NCI-H1694 (cell line): ENCODE results near the gene RFC3.
"Not testable (repeated sequence)": the region's sequence is repeated elsewhere in the genome, so short reads cannot be mapped to it uniquely, and the experiment has no call there.

ENCODE experiments used
- DNase-seq: peaks from one replicate; lab custom pipeline; 2025; lab: John Stamatoyannopoulos, UW

The RFC3 gene

DNA sequence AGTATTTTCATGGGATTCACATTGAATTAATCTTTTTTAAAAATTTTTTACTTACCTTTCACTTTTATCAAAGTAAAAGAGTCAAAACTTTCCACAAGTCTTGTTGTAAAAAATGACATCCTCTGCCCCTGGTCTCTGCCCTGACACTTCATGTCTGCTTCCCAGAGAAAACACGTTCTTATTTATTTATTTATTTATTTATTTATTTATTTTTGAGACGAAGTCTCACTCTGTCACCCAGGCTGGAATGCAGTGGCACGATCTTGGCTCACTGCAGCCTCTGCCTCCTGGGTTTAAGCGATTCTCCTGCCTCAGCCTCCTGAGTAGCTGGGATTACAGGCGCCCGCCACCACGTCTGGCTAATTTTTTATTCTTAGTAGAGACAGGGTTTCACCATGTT is 5.1 kb upstream of the RFC3 start:
- not testable (repeated sequence) for DNase-seq

DNA sequence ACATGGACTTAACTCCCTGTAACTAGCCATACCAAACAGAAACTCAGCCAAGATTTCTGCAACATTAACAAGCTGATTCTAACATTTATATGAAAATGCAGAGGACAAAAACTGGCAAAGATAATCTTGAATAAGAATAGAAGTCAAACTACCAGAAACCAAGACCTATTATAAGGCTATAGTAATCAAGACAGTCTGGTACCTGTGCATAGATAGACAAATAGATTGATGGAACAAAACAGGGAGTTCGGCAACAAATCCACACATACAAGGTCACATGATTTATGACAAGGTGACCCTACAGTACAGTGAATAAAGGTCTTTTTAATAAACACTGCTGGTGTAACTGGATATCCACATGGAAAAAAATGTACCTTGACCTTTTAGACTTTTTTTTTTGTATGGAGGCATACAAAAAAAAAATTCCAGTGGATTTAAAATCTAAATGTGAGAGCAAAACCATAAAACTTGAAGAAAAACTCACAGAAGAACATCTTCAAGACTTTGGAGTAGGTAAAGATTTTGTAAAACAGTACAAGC is 2.9 kb upstream of the RFC3 start:
- no peak for DNase-seq

DNA sequence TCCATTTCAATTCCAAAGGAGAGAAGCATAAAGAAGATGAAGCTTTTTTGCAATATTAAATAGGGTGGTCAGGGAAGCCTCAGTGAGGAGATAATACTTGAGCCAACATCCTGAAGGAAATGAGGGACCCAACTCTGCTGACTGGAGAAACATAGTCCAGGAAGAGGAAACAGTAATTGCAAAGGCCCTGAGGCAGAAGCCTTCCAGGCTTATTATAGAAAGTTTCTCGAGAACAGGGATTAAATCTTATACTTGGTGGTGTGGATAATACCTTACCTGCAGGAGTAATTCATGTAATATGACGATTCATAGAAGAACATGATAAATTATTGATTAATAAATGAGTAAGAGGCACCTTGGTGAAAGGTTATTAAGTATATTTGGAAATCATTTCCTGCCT is 1.0 kb upstream of the RFC3 start:
- no peak for DNase-seq

DNA sequence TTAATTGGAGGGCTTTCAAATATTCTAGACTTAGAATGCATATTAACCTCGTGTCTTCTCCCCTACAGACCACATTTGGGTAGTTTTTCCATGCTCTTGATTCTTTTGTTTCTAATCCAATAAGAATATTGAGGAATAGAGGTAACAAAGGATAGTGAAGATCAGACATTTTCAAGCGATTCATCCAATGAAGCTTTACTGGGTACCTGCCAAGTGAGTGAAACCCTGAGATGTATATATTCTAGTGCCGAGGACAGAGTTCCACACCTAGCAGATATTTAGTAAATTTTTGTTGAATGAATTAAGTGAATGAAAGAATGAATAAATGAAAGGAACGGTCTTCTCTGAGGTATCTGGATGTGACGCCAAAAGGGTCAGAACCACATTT is 442 bp upstream of the RFC3 start:
- no peak for DNase-seq

DNA sequence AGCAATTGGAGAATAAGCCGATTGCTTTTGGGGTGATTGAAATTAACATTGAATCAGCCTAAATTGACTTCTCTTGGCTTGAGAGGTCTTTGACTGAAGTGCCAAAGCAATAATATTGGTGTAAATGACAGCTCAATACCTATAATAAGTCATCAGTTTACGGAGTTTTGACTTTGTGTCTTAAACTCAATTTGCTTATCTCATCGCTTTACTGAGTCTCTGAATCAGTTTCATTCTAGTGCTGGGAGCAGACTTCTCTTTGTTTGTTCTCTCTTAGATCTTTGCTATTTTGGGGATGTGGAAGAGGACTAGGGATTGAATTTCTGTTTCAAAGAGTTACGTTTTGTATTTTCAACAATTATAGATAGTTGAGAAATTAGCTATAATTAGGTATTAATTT is 7.1 kb downstream of the RFC3 start:
- no peak for DNase-seq

DNA sequence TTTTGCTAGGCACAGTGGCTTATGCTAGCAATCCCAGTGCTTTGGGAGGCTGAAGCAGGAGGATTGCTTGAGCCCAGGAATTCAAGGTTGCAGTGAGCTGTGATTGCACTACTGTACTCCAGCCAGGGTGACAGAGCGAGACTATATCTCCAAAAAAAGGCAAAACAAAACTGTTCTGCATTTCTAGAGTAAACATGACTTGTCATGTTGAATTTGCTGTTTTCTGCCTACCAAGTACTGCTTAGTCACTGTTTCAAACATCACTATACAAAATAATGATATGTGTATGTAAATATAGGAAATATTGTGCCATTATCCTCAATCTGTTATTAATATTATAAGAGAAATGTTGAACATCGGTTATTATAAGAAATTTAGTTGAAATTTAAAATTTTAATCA is 9.2 kb downstream of the RFC3 start:
- DNase-seq = no peak

DNA sequence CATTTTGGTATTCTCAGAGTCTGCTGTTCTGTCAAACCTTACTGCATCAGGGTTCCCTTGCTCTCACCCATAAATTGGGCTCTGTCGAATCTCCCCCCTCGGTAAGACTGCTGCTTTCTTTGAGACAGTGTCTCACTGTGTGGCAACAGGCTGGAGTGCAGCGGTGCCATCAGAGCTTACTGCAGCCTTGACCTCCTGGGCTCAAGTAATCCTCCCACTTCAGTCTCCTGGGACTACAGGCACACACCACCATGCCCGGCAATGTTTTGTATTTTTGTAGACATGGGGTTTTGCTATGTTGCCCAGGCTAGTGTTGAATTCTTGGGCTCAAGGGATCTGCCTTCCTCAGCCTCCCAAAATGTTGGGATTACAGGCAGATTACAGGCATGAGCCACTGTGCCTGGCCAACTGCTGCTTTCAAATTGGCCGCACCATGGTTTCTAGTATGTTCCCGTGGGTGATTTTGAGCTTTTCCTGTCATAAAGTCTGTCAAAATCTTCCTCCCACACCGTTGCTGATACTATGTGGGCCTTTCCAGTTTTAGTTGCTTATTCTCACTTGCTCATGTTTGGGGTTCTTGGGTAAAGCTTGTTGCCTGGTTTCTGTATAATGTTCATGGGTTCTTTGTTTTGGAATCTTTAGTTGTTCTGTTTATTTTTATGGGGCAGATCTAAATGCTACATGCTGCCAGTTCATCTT is 10.6 kb downstream of the RFC3 start:
- DNase-seq = no peak

DNA sequence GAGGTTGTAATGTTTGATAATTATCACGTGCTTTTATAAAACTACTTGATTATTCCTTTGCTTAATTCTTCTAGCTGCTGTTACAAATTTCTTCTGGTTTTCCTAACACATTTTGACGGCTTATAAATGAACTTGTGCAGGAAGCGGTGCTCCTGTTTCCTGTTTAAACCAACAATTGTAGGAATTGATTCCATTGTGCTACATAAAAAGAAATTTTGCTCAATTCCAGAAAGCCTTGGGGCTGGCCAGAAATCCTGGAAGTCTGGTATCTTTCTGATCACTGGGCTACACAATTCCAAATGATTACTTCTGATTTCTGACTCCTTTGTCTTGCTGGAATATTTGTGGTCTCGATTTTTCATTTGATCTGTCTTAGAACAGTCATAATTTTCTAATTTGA is 14.9 kb downstream of the RFC3 start:
- DNase-seq = no peak

DNA sequence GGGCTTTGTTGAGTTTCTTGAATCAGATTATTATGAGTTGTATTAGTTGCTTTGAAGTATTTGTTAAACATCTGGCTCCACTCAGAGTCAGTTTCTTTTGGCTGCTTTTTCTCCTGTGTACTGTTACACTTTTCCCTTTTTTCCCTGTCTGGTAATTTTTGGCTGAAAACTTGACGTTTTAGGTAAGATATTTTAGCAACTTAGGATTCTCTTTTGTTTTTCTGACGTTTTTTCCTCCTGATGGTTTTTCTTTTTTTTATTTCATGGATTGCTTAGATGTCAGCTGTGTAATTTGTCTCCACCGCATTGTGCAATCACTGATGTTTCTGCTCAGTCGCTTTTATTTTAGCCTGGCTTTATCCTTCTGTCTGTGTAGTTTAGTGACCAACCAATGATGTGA is 20.7 kb downstream of the RFC3 start:
- no peak for DNase-seq

DNA sequence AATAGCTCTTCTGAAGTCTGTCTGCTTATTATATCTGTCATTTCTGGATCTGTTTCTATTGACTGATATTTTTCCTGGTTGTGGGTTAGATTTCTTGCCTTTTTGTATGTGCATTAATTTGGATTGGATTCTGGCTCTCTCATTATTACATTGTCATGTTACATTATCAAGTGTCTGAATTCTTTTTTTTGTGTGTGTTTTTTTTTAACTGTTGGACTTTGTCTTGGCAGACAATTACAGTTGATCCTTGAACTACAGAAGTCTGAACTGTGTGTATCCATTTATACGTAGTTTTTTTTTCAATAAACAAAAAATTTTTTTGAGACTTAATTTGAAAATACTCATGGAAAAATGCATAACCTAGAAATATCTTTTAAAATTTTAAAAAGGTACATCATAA is 22.5 kb downstream of the RFC3 start:
- no peak for DNase-seq

DNA sequence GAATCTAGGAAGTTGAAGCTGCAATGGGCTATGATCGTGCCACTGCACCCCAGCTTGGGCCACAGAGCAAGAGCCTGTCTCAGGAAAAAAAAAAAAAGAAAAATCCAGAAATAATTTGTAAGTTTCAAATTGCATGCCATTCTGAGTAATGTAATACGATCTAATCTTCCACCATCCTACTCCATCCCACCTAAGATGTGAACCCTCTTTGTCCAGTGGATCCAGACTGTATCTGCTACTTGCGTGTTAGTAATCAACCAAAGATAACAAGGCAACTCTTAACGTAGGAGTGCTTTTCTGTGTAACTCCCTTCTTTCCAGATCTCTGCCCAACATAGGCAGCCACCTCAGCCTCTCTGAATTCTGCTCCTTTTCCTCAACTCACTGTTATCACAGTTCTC is 24.3 kb downstream of the RFC3 start:
- no peak for DNase-seq

DNA sequence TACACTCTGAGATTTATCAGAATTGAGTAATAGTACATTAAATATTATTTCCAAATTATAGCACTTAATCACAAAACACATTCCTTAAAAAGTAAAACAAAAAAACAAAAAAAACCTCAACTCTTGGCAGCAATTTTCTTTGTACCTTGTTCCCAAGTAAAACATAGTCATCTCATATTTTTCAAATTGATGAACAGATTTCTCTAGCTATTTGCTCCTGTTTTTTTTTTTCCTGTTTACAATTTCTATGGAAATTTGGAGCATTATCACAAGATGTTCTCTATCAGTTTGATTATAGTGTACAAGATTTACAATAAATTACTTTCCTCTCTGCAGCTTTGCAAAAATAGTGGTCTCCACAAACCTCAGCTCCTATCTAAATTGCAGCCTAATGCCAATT is 25.0 kb downstream of the RFC3 start:
- no peak for DNase-seq

DNA sequence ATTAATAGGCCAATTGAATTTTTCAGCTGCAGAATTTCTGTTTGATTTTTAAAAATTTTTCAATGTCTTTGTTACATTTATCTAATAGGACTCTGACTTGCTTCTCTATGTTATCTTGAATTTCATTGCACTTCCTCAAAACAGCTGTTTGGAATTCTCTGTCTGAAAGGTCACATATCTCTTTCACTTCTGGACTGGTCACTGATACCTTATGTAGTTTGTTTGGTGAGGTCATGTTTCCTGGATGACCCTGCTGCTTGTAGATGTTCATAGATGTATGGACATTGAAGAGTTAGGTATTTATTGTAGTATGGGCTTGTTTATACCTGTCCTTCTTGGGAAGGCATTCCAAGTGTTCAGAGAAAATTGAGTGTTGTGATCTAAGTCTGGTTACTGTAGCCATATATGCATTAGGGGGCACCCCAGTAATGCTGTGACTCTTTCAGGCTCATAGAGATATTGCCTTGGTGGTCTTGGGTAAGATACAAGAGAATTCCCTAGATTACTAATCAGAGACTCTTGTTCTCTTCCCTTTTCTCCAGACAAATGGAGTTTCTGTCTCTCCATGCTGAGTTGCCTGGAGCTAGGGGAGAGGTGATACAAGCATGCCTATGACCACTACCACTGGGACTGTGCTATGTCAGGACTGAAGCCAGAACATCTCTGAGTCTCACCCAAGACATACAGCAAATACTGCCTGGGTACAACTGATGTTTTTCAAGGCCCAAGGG is 27.8 kb downstream of the RFC3 start:
- no peak for DNase-seq

DNA sequence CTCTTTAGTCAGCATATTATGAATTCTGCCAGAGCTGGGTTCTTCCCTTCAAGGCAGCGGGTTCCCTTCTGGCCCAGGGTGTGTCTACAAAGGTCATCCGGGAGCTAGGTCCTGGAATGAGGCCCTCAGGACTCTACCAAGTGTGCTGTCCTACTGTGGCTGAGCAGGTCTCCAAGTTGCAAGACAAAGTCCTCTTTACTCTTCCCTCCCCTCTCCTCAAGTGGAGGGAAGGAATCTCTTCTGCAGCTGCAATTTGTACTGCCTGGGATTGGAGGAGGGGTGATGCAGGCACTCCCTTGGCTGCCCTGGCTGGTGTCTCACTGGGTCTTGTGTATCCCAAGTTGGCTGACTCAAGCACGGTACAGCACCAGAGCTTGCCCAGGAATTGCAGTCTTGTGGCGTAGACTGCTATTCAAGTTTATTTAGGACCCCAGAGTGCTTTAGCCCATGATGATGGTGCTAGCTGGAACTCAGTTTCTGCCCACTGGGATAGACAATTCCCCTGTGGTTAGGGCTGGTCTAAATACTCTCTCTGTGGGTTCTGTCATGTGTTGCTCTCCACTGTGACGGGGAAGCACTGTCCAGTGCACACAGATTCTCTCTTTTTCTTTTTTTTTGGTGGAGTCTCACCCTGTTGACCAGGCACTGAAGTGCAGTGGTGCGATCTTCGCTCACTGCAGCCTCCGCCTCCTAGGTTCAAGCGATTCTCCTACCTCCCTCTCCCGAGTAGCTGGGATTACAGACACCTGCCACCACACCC is 28.5 kb downstream of the RFC3 start:
- DNase-seq = no peak

DNA sequence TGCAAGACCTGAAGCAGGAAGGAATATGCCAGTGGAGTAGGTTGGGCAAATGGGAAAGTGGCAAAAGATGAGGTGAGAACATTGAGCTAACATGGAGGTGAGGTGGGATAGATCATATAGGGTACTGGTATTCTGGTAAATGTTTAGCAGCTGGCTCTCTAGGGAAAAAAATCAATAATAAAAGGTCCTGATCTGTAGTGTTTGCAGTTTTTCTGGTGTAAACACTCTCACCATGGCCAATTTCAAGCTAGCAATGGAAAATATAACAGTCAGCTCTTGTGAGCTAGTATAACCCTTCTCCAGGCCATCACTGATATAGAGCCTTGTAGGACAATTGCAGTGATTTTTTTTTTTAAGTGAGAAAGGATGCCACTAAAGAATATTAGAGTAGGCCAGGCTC is 31.3 kb downstream of the RFC3 start:
- DNase-seq = no peak

DNA sequence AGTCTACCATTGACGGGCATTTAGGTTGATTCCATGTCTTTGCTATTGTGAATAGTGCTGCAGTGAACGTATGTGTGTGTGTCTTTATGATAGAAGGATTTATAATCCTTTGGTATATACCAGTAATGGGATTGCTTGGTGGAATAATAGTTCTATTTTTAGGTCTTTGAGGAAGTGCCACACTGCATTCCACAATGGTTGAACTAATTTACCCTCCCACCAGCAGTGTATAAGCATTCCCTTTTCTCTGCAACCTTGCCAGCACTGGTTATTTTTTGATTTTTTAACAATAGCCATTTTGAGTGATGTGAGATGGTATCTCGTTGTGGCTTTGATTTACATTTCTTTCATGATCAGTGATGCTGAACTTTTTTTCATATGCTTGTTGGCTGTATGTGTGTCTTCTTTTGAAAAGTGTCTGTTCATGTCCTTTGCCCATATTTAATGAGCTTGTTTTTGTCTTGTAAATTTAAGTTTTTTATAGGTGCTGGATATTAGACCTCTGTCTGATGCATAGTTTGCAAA is 37.5 kb downstream of the RFC3 start:
- no peak for DNase-seq

DNA sequence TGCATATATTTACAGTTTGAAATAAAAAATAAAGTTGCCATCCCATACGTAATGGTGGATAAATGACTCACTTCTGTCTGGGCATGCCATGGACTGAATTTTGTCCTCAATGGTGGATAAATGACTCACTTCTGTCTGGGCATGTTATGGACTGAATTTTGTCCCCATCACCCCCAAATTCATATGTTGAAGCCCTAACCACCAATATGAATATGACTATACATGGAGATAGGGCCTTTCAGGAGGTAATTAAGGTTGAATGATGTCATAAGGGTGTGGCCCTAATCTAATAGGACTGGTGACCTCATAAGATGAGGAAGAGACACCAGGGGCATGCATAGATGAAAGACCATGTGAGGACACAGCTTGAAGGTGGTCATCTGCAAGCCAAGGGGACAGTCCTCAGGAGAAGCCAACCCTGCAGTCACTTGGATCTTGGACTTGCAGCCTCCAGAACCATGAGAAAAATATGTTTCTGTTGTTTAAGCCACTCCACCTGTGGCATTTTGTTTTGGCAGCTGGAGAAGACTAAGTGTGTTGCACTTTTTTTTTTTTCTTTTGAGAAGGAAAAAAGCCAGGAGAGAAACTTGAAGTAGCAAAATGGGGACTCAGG is 41.8 kb downstream of the RFC3 start:
- DNase-seq = no peak

DNA sequence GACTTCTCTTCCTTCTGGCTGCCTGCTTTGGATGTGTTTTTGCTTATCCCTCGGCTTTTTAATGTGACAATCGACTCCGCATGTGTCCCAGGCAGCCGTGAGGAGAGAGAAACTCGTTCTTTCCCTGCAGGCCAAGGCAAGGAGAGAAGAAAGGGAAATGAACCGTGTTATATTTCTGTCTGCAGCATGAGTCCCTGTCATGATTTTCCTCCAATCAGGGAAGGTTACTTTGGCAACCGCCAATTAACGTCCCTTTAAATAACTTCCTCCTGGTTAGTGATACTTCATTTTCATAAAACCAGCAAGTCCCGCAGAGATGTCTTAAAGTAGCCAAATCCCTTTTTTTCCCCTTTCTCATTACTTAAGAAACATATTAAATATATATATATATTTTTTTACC is 42.6 kb downstream of the RFC3 start:
- no peak for DNase-seq

DNA sequence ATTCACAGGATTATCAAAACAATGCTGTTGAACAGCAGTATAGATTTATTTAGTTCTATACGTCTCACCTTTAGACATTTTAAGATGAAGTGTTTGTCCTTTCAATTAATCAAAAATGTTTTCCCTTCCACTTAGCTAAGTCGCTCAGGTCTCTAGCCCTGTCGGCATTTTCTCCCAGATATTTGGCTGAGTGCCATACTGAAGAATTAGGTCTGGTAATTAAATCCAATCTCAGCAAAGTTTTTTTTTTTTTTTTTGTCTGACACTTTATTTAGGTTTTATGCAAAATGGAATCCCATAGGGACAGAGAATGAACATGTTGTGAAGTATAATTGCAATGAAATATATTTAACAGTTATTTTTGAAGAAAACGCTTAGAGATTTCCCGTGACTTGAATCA is 44.1 kb downstream of the RFC3 start:
- no peak for DNase-seq

DNA sequence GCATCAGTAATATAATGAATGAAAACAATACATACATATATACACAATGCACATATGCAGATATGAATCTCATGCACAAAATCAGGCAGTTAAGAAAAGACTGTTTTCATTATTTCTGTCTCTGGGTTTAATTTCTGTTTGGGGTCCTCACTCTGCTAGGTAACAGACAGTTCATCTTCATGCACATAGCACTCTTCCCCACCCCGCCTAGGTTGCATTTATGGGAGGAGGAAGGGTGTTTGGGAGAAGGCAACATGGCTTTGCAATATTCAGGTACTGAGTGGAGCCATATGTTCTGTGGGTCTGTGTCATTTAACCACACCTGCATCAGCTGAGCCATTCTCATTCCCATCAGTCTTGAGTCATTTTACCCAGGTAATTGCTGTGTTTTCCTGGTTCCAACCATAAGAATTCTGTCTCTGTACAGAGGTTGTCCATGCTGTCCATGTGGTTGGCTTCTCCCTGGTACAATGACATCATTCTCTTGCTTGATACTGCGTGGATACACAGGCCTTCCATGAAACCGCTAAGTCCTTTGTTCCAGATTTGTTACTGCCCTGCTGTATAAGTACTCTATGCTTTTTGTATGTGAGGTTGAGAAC is 45.3 kb downstream of the RFC3 start:
- DNase-seq = no peak

DNA sequence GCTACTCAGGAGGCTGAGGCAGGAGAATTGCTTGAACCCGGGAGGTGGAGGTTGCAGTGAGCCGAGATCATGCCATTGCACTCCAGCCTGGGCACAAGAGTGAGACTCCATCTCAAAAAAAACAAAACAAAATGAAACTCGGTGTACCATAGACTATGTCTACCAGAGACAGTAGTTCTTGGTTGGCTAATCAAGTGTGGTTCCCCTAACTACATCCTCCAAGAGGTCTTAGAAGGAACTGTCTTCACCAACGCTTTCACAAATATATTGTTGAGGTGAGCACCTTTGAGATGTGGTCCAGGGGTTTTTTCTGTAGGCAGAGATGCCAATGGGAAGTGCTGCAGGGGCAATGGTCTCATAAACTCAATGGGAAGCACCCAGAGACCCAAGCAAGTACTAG is 48.0 kb downstream of the RFC3 start:
- no peak for DNase-seq

DNA sequence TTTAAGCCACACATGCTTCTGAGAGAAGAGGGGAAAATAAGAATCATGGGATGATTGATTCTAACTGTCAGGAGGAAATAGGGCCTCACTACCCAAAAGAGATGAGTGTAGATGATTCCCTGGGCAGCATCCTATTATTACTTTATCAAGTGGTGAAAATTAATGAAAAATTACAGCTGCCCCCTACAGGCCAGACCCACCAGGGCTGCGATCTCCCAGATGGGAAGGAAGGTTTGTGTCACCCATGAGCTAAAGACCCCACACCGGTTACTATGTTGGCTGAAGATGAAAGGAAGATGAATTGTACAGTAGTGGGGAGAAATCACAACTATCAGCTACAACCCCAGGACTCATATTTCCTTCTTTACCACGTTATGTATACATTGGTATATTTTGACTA is 49.5 kb downstream of the RFC3 start:
- no peak for DNase-seq
